Measurements from ENCODE around the gene FAM240A. TPM values are rescaled to one million over a fixed set of nuclear protein-coding genes. Genes with fewer than 3 reads are reported as not detected.

Gene FAM240A
- total and polyA plus RNA-seq, 2 donors (not counting 3 experiments of a cell fraction or from before 2014, with no cell fraction given), result not detected

- no peak overlapping the region for H3K27ac ChIP-seq (ENCODE audit: insufficient read depth, low read depth, low read length)
- H3K27me3 ChIP-seq (ENCODE audit: control insufficient read depth in 2 of 2, insufficient read depth in 2 of 2, low read length in 2 of 2), result no peaks in the 10 kb centered on the region
- intact Hi-C loops (cut with micrococcal nuclease), result no loop called here
These were observed 50.6 kb downstream of the FAM240A start for GRCh38 chr3:46662771-46663551.

More at GRCh38 chr3:46662771-46663551, 50.6 kb downstream of the FAM240A start:
- H3K4me1 ChIP-seq (ENCODE audit: control insufficient read depth, extremely low read depth, insufficient read depth, low read length), result no peaks in the 10 kb centered on the region
- no peaks in the 10 kb centered on the region for H3K9me1 ChIP-seq (replicated peaks; ENCODE audit: control insufficient read depth, extremely low read depth, insufficient read depth, low read length)
- no peaks in the 10 kb centered on the region for H3K36me3 ChIP-seq (ENCODE audit: control insufficient read depth in 2 of 2, extremely low read depth in 1 of 2, insufficient read depth in 2 of 2, low read length in 2 of 2)
- DNase-seq (ENCODE audit: low read depth, low spot score), result no peak
- dilution Hi-C loops (cut with MboI; ENCODE audit: extremely low pct_ligation_motif_present, low sequenced_read_pairs), result no loop called here
- FAIRE-seq, result no peak
- H4K20me1 ChIP-seq (replicated peaks; ENCODE audit: control insufficient read depth, extremely low read depth, insufficient read depth, low read length), result no peaks in the 10 kb centered on the region
- no peaks in the 10 kb centered on the region for H3K79me2 ChIP-seq (ENCODE audit: control insufficient read depth, insufficient read depth, low read length)
- POLR2A ChIA-PET, result no interaction called here
- H2AFZ ChIP-seq (ENCODE audit: low read depth, low read length), result no peak overlapping the region
- H3K4me2 ChIP-seq (ENCODE audit: insufficient read depth, low read length), result no peak overlapping the region
- no peaks in the 10 kb centered on the region for H3K9me3 ChIP-seq (replicated peaks; ENCODE audit: control insufficient read depth, insufficient read depth, low read length)
- TF ChIP-seq POLR2A (IDR thresholded peaks at IDR 0.05; ENCODE audit: low read depth, low read length) (no peak), EZH2 (IDR thresholded peaks at IDR 0.05; ENCODE audit: borderline replicate concordance, low read depth, low read length, severe bottlenecking) (no peak), JUN (IDR thresholded peaks at IDR 0.05; ENCODE audit: borderline replicate concordance, insufficient read depth, insufficient read length, low read depth) (no peak), CTCF (IDR thresholded peaks at IDR 0.05; ENCODE audit: extremely low read depth in 1 of 2, insufficient read depth in 1 of 2, low read depth in 1 of 2, low read length in 2 of 2) (no peak), GATA2 (IDR thresholded peaks at IDR 0.05; ENCODE audit: insufficient read depth, insufficient read length, low read depth, low read length) (no peak), POLR2AphosphoS5 (IDR thresholded peaks at IDR 0.05; ENCODE audit: insufficient read depth, low read depth, low read length) (no peak), MYC (IDR thresholded peaks at IDR 0.05; ENCODE audit: low read depth, low read length) (no peak), FOS (IDR thresholded peaks at IDR 0.05; ENCODE audit: borderline replicate concordance, insufficient read depth, low read length) (no peak), MAX (IDR thresholded peaks at IDR 0.05; ENCODE audit: insufficient read depth, insufficient read length) (no peak)
- CTCF ChIA-PET, result interaction anchor here (1.0 to 1.8 kb wide), 7 partner anchors 33 to 238 kb away, joined by 3 to 22 read pairs (median 8); no protein-coding TSS in a partner anchor
- BruUV-seq (replicated peaks), result no TSS peak
- no peak overlapping the region for H3K9ac ChIP-seq (replicated peaks; ENCODE audit: extremely low read depth, insufficient read depth, low read length)
- no peak overlapping the region for H3K4me3 ChIP-seq (replicated peaks in 1 of 3; ENCODE audit: insufficient read depth in 1 of 3, low read depth in 1 of 3, low read length in 3 of 3)

Data from endothelial cell of umbilical vein (primary cell).